BE2C (cell line): ENCODE data around the gene APOL5.

Source experiments
- DNase-seq: peaks from one replicate; pipeline ENCODE4 v3.0.0-alpha.2; 2020
- H3K27me3 ChIP-seq: fragments of 250-450 bp; sonication (Bioruptor Pico); 2 replicates; pipeline ENCODE4 v1.5.1; 2020; ENCODE audit warnings: mild to moderate bottlenecking
- H3K36me3 ChIP-seq: fragments of 250-450 bp; sonication (Bioruptor Pico); 2 replicates; pipeline ENCODE4 v1.5.1; 2020; ENCODE audit warnings: mild to moderate bottlenecking
- H3K4me1 ChIP-seq: fragments of 250-450 bp; sonication (Bioruptor Pico); 2 replicates; pipeline ENCODE4 v1.5.1; 2020
- H3K4me3 ChIP-seq: 2 replicates; pipeline ENCODE4 v1.5.1; 2011; ENCODE audit warnings: low read depth, low read length
- H3K9me3 ChIP-seq: fragments of 250-450 bp; sonication (Bioruptor Pico); 2 replicates; pipeline ENCODE4 v1.5.1; 2020
- CTCF ChIP-seq: IDR thresholded peaks from 2 replicates; pipeline ENCODE4 v1.5.1; 2012; ENCODE audit warnings: mild to moderate bottlenecking, low read depth, low read length

APOL5 gene

GRCh38 chr22:35703861-35704584 is 13.6 kb upstream of the APOL5 start:
- no peaks in the 10 kb centered on the region for H3K9me3 ChIP-seq
- H3K27me3 ChIP-seq, result no peaks in the 10 kb centered on the region
- no peak overlapping the region for H3K4me3 ChIP-seq
- no peak for TF ChIP-seq CTCF
- H3K4me1 ChIP-seq, result no peaks in the 10 kb centered on the region
- no peaks in the 10 kb centered on the region for H3K36me3 ChIP-seq
- no peak for DNase-seq

GRCh38 chr22:35705141-35705540 is 12.5 kb upstream of the APOL5 start:
- no peak for TF ChIP-seq CTCF
- H3K4me1 ChIP-seq, result no peaks in the 10 kb centered on the region
- no peaks in the 10 kb centered on the region for H3K9me3 ChIP-seq
- no peaks in the 10 kb centered on the region for H3K36me3 ChIP-seq
- no peak for DNase-seq
- no peaks in the 10 kb centered on the region for H3K27me3 ChIP-seq
- no peak overlapping the region for H3K4me3 ChIP-seq

- TF ChIP-seq CTCF, result no peak
- Histone ChIP-seq H3K4me1 (no peaks in the 10 kb centered on the region), H3K9me3 (no peaks in the 10 kb centered on the region), H3K36me3 (no peaks in the 10 kb centered on the region), H3K4me3 (no peak overlapping the region), H3K27me3 (no peaks in the 10 kb centered on the region)
- no peak for DNase-seq
Measured at GRCh38 chr22:35708453-35708852, 9.2 kb upstream of the APOL5 start.

- no peaks in the 10 kb centered on the region for H3K27me3 ChIP-seq
- no peak for DNase-seq
- no peak for TF ChIP-seq CTCF
- H3K36me3 ChIP-seq, result no peaks in the 10 kb centered on the region
- H3K4me3 ChIP-seq, result no peak overlapping the region
- H3K4me1 ChIP-seq, result no peaks in the 10 kb centered on the region
- H3K9me3 ChIP-seq, result no peaks in the 10 kb centered on the region
Measured at GRCh38 chr22:35708917-35709316, 8.8 kb upstream of the APOL5 start.

- no peak for DNase-seq
- Histone ChIP-seq H3K36me3 (no peaks in the 10 kb centered on the region), H3K27me3 (no peaks in the 10 kb centered on the region), H3K4me1 (no peaks in the 10 kb centered on the region), H3K9me3 (no peaks in the 10 kb centered on the region), H3K4me3 (no peak overlapping the region)
- no peak for TF ChIP-seq CTCF
Measured at GRCh38 chr22:35711336-35711735, 6.3 kb upstream of the APOL5 start.

- Histone ChIP-seq H3K36me3 (no peaks in the 10 kb centered on the region), H3K4me1 (no peaks in the 10 kb centered on the region), H3K4me3 (no peak overlapping the region), H3K9me3 (no peaks in the 10 kb centered on the region), H3K27me3 (no peaks in the 10 kb centered on the region)
- TF ChIP-seq CTCF, result peak; percentile 34
- DNase-seq, result no peak
Measured at GRCh38 chr22:35712672-35713071, 5.0 kb upstream of the APOL5 start.
